Hepatocyte (in vitro differentiated cells): ENCODE results near the gene DAB2IP.

Experiments used
- EZH2 ChIP-seq: fragments of 200-600 bp; sonication (generic); IDR thresholded peaks from 2 replicates; pipeline ENCODE4 v1.6.1; 2016; ENCODE audit warnings: antibody characterized with exemption, mild to moderate bottlenecking, borderline replicate concordance
- EZH2phosphoT487 ChIP-seq: fragments of 200-600 bp; sonication (generic); IDR thresholded peaks from one replicate; pipeline ENCODE4 v1.6.1; 2018; ENCODE audit warnings: antibody characterized with exemption, mild to moderate bottlenecking, low read depth, moderate library complexity; ENCODE audit not compliant: unreplicated experiment, severe bottlenecking
- TF ChIP-seq, protein P1 (sequence below): fragments of 200-600 bp; sonication (generic); IDR thresholded peaks from 2 replicates; pipeline ENCODE4 v1.5.1; 2016; ENCODE audit warnings: antibody characterized with exemption, mild to moderate bottlenecking; ENCODE audit not compliant: poor library complexity

DNA sequence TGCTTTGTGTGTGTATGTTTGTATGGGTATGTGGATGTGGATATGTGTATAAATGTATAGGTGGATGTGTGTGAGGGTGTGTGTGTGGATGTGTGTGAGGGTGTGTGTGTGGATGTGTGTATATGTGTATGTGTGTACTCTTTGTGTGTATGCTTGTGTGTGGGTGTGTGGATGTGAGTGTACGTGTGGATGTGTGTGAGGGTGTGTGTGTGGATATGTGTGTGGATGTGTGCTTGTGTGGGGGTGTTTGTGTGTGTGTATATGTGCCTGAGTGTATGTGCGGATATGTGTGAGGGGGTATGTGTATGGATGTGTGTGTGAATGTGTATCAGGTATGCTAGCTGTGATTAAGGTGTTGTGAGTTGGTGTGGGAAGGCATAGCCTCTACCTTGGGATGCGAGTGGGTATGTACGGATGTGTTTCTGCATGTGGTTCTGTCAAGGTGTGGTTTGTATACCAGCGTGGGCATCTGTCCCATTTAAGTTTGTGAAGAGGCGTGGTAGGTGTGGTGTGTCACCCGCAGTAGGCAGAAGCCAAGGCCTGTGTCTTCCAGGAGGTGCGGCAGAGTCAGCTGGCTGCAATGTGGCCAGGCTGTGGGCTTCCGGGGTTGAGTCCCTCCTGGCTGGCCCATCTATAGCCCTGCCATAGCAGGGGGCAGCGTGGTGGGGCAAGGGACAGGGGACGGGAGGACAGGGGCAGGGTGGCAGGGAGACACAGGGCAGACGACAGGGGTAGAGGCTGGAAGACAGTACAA is 155.8 kb downstream of the DAB2IP start:
- no peak for TF ChIP-seq EZH2
- TF ChIP-seq, protein P1, sequence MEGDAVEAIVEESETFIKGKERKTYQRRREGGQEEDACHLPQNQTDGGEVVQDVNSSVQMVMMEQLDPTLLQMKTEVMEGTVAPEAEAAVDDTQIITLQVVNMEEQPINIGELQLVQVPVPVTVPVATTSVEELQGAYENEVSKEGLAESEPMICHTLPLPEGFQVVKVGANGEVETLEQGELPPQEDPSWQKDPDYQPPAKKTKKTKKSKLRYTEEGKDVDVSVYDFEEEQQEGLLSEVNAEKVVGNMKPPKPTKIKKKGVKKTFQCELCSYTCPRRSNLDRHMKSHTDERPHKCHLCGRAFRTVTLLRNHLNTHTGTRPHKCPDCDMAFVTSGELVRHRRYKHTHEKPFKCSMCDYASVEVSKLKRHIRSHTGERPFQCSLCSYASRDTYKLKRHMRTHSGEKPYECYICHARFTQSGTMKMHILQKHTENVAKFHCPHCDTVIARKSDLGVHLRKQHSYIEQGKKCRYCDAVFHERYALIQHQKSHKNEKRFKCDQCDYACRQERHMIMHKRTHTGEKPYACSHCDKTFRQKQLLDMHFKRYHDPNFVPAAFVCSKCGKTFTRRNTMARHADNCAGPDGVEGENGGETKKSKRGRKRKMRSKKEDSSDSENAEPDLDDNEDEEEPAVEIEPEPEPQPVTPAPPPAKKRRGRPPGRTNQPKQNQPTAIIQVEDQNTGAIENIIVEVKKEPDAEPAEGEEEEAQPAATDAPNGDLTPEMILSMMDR: no peak
- no peak for TF ChIP-seq EZH2phosphoT487
